Posterior vena cava (tissue), 2 donors: ENCODE measurements around the gene GMEB2. TPM values are rescaled to one million over a fixed set of nuclear protein-coding genes. Genes with fewer than 3 reads are reported as not detected.
"Not testable (repeated sequence)": the region's sequence is repeated elsewhere in the genome, so short reads cannot be mapped to it uniquely, and the experiment has no call there.

Source experiments
- DNase-seq: peaks from one replicate; pipeline ENCODE4 v3.0.0-alpha.2; 2020; ENCODE audit warnings: low spot score
- intact Hi-C, 2 donors: fragments of 100-400 bp; cut with DNase I; formaldehyde crosslinking; loops; one replicate each; pipeline versions ENCODE4 v1.14.1 to v1.14.2; 2022 to 2023
- total RNA-seq, 2 donors: library from RNA; stranded (reverse); fragmentation: NEBNext Ultra II Directional; extraction: Animal tissue kit (Norgen Biotek cat#: 25700); gene quantifications; one replicate each; pipeline ENCODE4 v1.2.1, GENCODE V29; 2021
- donor health status: DM: yes; HTN: yes; CAD: no.
- donor health status: DM: yes; HTN: yes; CAD: no.

GMEB2 gene
- total RNA-seq, 2 donors from 2014 or later: 6.9 to 8.8 TPM

- intact Hi-C loops: no loop called here
- no peak for DNase-seq
Measured at GRCh38 chr20:63622096-63622495, 4.8 kb downstream of the GMEB2 start.

GRCh38 chr20:63620991-63621390 is 5.9 kb downstream of the GMEB2 start:
- intact Hi-C loops: no loop called here
- no peak for DNase-seq

DNA sequence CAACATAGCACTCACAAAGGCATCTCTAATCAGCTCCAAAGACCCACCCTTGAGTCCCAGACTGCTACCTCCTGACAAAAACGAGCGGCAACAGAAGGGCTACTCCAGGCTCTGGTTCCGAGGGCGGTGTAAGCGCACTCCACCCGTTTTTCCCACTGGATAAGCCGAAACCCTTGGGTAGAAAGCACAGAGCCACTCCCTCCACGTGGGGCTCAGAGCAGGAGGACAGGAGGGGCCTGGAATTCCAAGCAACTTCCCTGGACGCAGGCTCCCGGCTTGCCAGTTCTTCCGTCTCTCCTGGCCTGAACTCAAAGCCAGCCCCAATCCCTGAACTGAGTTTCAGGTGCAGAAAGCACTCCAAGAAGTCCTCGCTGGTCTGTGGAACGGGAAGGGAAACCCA is 7.4 kb downstream of the GMEB2 start:
- intact Hi-C loops: no loop called here
- no peak for DNase-seq

DNA sequence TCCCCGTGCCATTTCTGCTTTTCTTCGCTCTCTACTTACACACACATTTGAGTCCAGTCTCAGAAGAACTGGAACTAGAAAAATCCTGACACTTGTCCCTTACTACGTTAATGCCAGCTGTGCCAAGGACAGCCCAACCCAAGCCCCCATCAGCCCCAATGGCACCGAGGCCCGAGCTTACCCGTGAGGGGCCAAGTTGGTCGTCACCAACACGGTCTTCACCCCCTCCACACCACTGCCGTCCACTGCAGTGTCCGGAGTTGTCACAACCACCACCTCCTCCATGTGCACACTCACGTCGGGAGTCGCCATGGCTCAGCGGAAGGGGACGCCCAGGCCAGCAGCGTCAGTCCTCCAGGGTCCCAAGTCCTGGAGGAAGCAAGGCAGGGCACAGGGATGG is 7.8 kb downstream of the GMEB2 start:
- intact Hi-C loops: no loop called here
- no peak for DNase-seq

DNA sequence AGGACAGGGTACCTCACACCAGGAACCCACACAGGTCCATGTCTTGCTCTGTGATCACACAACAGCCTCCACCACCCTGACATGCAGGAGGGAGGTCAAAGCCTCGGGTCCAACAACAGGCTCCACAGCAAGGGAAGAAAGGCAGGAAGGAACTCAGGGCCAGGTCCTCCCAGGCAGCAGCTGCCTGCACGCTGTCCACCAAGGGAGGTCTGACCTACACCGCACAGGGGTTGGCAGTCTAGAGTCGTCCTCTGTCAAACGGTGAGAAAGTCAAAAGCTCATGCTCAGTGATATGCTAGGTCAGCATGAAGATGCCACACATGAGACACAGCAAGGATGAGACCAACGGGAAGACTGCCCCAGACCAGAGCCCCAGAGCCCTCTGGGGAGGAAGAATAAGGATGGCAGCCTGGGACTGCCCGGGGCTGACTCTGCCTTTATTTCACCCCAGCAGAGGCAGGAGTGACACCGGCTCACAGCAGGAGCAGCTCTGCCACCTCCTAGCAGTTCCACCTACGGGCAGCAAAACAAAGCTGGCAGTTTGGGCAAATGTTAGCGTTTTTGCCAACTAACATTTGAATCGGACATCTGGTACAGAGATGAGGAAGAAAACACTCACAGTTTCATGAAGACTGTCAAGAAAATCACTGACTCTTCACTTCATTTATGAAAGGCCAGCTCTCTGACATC is 8.5 kb downstream of the GMEB2 start:
- DNase-seq: no peak
- intact Hi-C loops: no loop called here

DNA sequence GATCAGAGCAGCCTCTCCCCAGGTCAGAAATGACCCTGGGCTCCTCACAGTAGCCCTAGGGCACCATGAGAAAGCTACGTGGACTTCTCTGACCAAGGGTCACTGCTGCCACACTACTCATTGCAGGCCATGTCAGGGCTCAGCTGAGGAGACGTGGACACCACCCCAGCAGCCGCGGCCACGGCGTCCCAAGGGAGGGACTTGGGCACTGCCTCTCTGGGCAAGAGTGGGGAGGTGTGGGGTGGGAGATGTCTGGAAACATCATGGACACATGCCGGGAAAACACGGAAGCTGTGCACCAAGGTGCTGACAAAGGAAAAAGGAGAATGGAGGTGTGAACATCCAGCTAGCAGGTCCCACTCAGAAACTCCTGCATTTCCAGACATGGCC is 9.0 kb downstream of the GMEB2 start:
- intact Hi-C loops: no loop called here
- DNase-seq: no peak

- intact Hi-C loops: no loop called here
- no peak for DNase-seq
Measured at GRCh38 chr20:63617092-63617875, 9.6 kb downstream of the GMEB2 start.

DNA sequence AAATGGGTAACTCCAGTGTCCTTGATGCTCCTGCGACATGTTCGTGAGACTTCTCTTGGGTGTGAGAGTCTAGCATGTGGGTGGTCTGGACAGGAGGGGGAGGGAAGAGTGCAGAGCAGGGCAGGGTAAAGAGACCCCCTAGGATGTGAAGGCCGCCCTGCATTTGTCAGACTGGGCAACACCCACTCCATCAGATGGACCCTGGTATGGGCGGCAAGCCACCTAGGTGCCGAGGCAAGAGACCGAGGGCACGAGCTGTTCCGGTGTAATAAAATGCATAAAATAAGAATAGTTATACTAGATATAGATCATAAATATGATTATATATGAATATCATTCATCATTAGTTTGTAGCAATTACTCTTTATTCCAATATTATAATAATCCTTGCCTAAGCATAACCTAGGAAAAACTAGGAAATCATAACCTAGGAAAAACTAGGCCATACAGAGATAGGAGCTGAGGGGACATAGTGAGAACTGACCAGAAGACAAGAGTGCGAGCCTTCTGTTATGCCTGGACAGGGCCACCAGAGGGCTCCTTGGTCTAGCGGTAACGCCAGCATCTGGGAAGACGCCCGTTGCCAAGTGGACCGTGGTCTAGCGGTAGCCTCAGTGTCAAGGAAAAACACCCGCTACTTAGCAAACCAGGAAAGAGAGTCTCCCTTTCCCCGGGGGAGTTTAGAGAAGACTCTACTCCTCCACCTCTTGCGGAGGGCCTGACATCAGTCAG is 12.9 kb downstream of the GMEB2 start:
- DNase-seq, intact Hi-C loops: not testable (repeated sequence)

- no peak for DNase-seq
- intact Hi-C loops: no loop called here
Measured at GRCh38 chr20:63612276-63612931, 14.5 kb downstream of the GMEB2 start.

GRCh38 chr20:63611646-63612045 is 15.3 kb downstream of the GMEB2 start:
- intact Hi-C loops: no loop called here
- no peak for DNase-seq

GRCh38 chr20:63610581-63611435 is 16.1 kb downstream of the GMEB2 start:
- DNase-seq: no peak
- intact Hi-C loops: no loop called here

DNA sequence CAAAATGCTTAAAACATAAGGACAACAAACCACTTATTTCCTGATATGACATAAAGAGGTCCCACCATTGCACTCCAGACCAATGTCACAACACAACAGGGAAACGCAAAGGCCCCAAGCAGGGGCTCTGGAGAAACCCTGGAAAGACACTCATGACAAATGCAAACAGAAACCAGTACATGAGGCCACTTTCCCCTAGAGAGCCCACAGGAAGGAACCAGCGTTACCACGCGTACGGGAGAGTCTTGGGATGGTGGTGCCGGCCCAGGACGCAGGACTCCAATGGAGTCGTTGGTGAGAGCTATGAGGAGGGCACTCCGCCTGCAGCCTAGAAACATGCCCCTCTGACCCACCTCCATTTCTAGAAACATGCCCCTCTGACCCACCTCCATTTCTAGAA is 20.2 kb downstream of the GMEB2 start:
- intact Hi-C loops: no loop called here
- no peak for DNase-seq

DNA sequence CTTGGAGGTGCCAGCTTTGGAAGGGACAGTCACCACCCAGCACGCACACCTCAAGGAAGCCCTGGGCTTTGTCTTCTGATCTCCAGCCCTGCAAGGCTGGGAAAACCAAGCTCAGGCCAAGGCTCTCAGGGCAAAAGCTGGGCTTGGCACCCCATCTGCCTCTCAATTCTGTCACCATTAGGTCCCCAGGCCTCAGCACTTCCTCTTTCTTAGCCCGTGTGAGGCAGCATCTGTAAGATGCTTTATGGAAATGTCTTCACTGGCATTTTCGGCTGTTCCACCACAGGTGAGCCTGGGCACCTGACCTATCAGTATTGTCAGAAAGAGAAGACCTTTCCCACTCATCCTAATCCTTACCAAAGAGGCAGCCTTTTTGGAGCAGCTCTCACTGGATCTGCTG is 24.6 kb downstream of the GMEB2 start:
- DNase-seq: no peak
- intact Hi-C loops: no loop called here

- DNase-seq, intact Hi-C loops: not testable (repeated sequence)
Measured at GRCh38 chr20:63601679-63602078, 25.2 kb downstream of the GMEB2 start.

DNA sequence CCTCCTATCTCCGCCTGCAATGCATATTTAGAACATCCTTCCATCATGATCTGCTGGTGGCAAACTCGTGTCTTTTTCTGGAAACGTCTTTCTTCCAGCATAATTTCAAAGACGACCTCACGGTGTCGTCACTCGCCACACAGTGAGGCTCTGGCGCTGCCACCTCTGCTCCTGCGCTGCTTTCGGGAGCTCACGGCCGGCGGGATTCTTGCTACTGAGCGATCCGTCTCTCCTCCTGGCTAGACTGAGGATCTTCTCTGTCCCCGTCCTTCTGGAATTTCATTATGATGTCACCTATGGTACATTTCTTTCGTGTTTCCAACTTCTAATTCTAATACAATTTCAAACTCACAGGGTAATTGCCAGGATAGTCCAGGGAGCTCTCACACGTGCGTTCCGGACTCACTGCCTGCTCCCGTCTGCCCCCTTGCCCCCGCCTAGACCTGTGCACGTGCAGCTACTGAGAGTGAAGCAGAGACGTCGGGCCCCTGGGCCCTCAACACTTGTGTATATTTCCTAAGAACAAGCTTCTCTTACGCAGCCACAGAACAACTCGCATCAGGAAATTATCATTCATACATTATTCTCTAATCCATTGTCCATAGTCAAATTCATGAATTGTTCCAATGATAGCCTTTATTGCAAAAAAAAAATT is 27.4 kb downstream of the GMEB2 start:
- intact Hi-C loops: no loop called here
- no peak for DNase-seq

DNA sequence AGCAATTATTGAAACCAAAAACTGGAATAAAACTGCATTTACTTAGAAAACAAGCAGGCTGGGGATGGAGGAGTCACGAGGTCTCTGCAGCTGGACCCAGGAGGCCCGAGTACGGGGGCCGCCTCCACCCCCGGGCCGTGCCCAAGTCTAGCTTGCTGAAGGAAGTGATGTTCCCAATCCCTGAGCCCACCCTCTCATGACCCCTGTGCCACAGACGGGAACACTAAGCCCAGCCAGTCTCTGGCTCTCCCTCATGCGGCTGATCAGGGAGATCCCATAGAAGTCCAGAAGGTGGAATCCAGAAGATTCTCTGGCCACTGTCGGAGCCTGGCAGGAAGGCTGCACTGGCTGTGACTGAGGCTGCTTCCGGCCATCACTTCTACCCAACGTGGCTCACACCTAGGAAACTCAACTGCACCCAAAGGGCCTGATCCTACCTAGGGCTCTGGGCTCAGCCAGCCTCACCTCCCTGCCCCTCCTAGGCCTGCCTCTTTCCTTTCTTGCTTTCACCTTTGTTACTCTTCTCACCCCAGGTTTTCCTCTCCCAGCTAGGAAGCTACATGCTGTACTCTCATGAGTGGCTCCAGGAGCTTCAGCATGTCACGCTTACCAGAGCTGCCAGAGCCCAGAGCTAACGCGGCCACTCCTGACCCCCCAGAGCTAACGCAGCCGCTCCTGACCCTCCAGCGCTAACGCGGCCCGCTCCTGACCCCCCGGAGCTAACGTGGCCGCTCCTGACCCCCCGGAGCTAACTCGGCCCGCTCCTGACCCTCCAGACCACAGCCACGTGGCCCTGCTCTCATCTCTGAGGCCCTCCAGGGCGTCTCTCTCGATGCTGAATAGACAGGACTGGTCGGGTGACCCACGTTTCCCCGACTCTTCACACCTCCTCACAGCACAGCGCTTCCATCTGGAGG is 28.2 kb downstream of the GMEB2 start:
- DNase-seq: peak; percentile 78
- intact Hi-C loops: no loop called here

- no peak for DNase-seq
- intact Hi-C loops: no loop called here
Measured at GRCh38 chr20:63597651-63598478, 29.0 kb downstream of the GMEB2 start.
